ENCODE measurements around the gene ABCA1. TPM values are rescaled to one million over a fixed set of nuclear protein-coding genes. Genes with fewer than 3 reads are reported as not detected.

The ABCA1 gene
- total RNA-seq, 2 experiments from 2014 or later = 14.1 to 16.9 TPM

- H3K9me3 Mint-ChIP-seq = no peaks in the 10 kb centered on the region
Measured at GRCh38 chr9:104885818-104886709, 41.9 kb downstream of the ABCA1 start.

GRCh38 chr9:104883169-104883568 lies 44.8 kb downstream of the ABCA1 start:
- peaks cover 83% of the 10 kb centered on the region for H3K36me3 Mint-ChIP-seq (ENCODE audit: low read depth)
- POLR2A ChIA-PET = no interaction called here
- intact Hi-C loops (cut with DNase I, micrococcal nuclease) = no loop called here

More at GRCh38 chr9:104885818-104886709, 41.9 kb downstream of the ABCA1 start:
- Histone ChIP-seq H3K4me1 (ENCODE audit: insufficient read depth, low read length) (no peaks in the 10 kb centered on the region), H3K9me3 (ENCODE audit: control insufficient read depth in 1 of 2, insufficient read depth in 1 of 2, low read length in 2 of 2) (no peaks in the 10 kb centered on the region), H3K4me3 (ENCODE audit: low read length) (no peak overlapping the region), H3K36me3 (ENCODE audit: insufficient read depth, low read length) (peaks cover 5% of the 10 kb centered on the region), H3K27ac (ENCODE audit: low read depth in 1 of 2, low read length in 2 of 2) (no peak overlapping the region), H3K27me3 (ENCODE audit: control insufficient read depth in 1 of 2, insufficient read depth in 2 of 2, low read length in 2 of 2) (no peaks in the 10 kb centered on the region)
- ChIA-PET POLR2A (no interaction called here), CTCF (no interaction called here)
- H3K27me3 Mint-ChIP-seq = no peaks in the 10 kb centered on the region
- DNase-seq (no peak), ATAC-seq (ENCODE audit: poor library complexity) (no peak)
- no peak overlapping the region for H3K4me3 Mint-ChIP-seq
- H3K4me1 Mint-ChIP-seq (ENCODE audit: low read depth) = no peaks in the 10 kb centered on the region
- intact Hi-C loops (cut with DNase I, micrococcal nuclease) = no loop called here
- H3K36me3 Mint-ChIP-seq (ENCODE audit: low read depth) = peaks cover 67% of the 10 kb centered on the region
- H3K27ac Mint-ChIP-seq = no peak overlapping the region
- no peak for TF ChIP-seq CTCF (IDR thresholded peaks at IDR 0.05)

GRCh38 chr9:104882566-104882965 lies 45.4 kb downstream of the ABCA1 start:
- H3K27me3 Mint-ChIP-seq = no peaks in the 10 kb centered on the region
- H3K9me3 ChIP-seq (ENCODE audit: control insufficient read depth in 1 of 2, insufficient read depth in 1 of 2, low read length in 2 of 2) = no peaks in the 10 kb centered on the region
- no peak overlapping the region for H3K27ac ChIP-seq (ENCODE audit: low read depth in 1 of 2, low read length in 2 of 2)
- peaks cover 80% of the 10 kb centered on the region for H3K36me3 Mint-ChIP-seq (ENCODE audit: low read depth)
- H3K4me1 ChIP-seq (ENCODE audit: insufficient read depth, low read length) = no peaks in the 10 kb centered on the region
- H3K36me3 ChIP-seq (ENCODE audit: insufficient read depth, low read length) = no peaks in the 10 kb centered on the region
- intact Hi-C loops (cut with DNase I, micrococcal nuclease) = no loop called here
- ATAC-seq (ENCODE audit: poor library complexity) = no peak
- no peak overlapping the region for H3K4me3 Mint-ChIP-seq
- no peaks in the 10 kb centered on the region for H3K4me1 Mint-ChIP-seq (ENCODE audit: low read depth)
- TF ChIP-seq CTCF (IDR thresholded peaks at IDR 0.05) = no peak
- H3K9me3 Mint-ChIP-seq = no peaks in the 10 kb centered on the region
- ChIA-PET CTCF (no interaction called here), POLR2A (no interaction called here)
- H3K27ac Mint-ChIP-seq = peak overlapping the region; percentile 12
- H3K27me3 ChIP-seq (ENCODE audit: control insufficient read depth in 1 of 2, insufficient read depth in 2 of 2, low read length in 2 of 2) = no peaks in the 10 kb centered on the region
- no peak overlapping the region for H3K4me3 ChIP-seq (ENCODE audit: low read length)
- no peak for DNase-seq

More at GRCh38 chr9:104883169-104883568, 44.8 kb downstream of the ABCA1 start:
- Mint-ChIP-seq H3K27me3 (no peaks in the 10 kb centered on the region), H3K27ac (no peak overlapping the region), H3K4me1 (ENCODE audit: low read depth) (no peaks in the 10 kb centered on the region), H3K4me3 (no peak overlapping the region), H3K9me3 (no peaks in the 10 kb centered on the region)
- Histone ChIP-seq H3K4me3 (ENCODE audit: low read length) (no peak overlapping the region), H3K36me3 (ENCODE audit: insufficient read depth, low read length) (peaks cover 2% of the 10 kb centered on the region), H3K4me1 (ENCODE audit: insufficient read depth, low read length) (no peaks in the 10 kb centered on the region), H3K27me3 (ENCODE audit: control insufficient read depth in 1 of 2, insufficient read depth in 2 of 2, low read length in 2 of 2) (no peaks in the 10 kb centered on the region), H3K27ac (ENCODE audit: low read depth in 1 of 2, low read length in 2 of 2) (no peak overlapping the region), H3K9me3 (ENCODE audit: control insufficient read depth in 1 of 2, insufficient read depth in 1 of 2, low read length in 2 of 2) (no peaks in the 10 kb centered on the region)
- CTCF ChIA-PET = no interaction called here
- no peak for TF ChIP-seq CTCF (IDR thresholded peaks at IDR 0.05)
- DNase-seq (no peak), ATAC-seq (ENCODE audit: poor library complexity) (no peak)
